K562 (cell line): ENCODE measurements around the gene ADAM8. TPM values are rescaled to one million over a fixed set of nuclear protein-coding genes. Genes with fewer than 3 reads are reported as not detected.

ENCODE experiments used
- ATAC-seq: fragments of 200-7000 bp; cut with Tn5 transposase; 3 replicates; pipeline ENCODE4 v1.9.1; 2020; ENCODE audit warnings: moderate library complexity
- BruUV-seq: library from RNA; stranded (reverse); fragments of 400-500 nt; replicated peaks from 2 replicates; lab custom pipeline; 2021; lab: Mats Ljungman, UMichigan
- CTCF ChIA-PET: fragments of 300-600 bp; formaldehyde crosslinking; extraction: SDS; loops from one replicate; lab custom pipeline; 2021; ENCODE audit warnings: low intra/inter-chr PET ratio; lab: Yijun Ruan, JAX
- POLR2A ChIA-PET: fragments of 300-600, 350-650 bp; sonication (Branson Sonifier 250); formaldehyde crosslinking; extraction: SDS; loops from one replicate; lab custom pipeline; 2021; ENCODE audit warnings: antibody characterized with exemption, inconsistent platforms; lab: Yijun Ruan, JAX
- DNase-seq, 4 experiments: peaks; one replicate each; pipeline versions ENCODE4 v3.0.0 to v3.0.0-alpha.2; 2011 to 2018; ENCODE audit warnings: low spot score in 3 of 4, mixed read lengths in 3 of 4; ENCODE audit errors: extremely low read depth in 1 of 4
- FAIRE-seq: peaks from 2 replicates; lab custom pipeline; 2011; peaks lifted over from hg19 to GRCh38; lab: Jason Lieb, UNC
- H2AFZ ChIP-seq: 2 replicates; pipeline ENCODE4 v1.6.0; 2011; ENCODE audit warnings: low read depth, low read length, control low read depth, inconsistent platforms
- H3K27ac ChIP-seq: fragments of 200-600 bp; 3 replicates; pipeline ENCODE4 v1.8.0; 2011; ENCODE audit warnings: low read depth, mild to moderate bottlenecking, control low read depth, inconsistent platforms, low read length, moderate library complexity, mixed read lengths; ENCODE audit errors: extremely low read depth
- H3K27me3 ChIP-seq, 2 experiments: fragments of 300-600 bp in 1 of 2; 2 replicates in 1 of 2; 3 replicates in 1 of 2; pipeline versions ENCODE4 v1.6.0 to v1.8.0; 2011; ENCODE audit warnings: inconsistent platforms in 2 of 2, low read length in 2 of 2, mild to moderate bottlenecking in 1 of 2, mixed read lengths in 1 of 2, moderate library complexity in 1 of 2; ENCODE audit not compliant: control insufficient read depth in 2 of 2, insufficient read depth in 2 of 2
- H3K36me3 ChIP-seq: fragments of 300-600 bp; 3 replicates; pipeline ENCODE4 v1.8.0; 2011; ENCODE audit warnings: mild to moderate bottlenecking, low read length, inconsistent platforms; ENCODE audit not compliant: control insufficient read depth, insufficient read depth
- H3K4me1 ChIP-seq, 2 experiments: fragments of 200-600 bp in 1 of 2; replicated peaks in 1 of 2; 2 replicates in 1 of 2; 3 replicates in 1 of 2; pipeline versions ENCODE4 v1.5.1 to v1.8.0; 2011; ENCODE audit warnings: inconsistent platforms in 2 of 2, low read length in 2 of 2, mild to moderate bottlenecking in 1 of 2, mixed read lengths in 1 of 2, moderate library complexity in 1 of 2; ENCODE audit not compliant: control insufficient read depth in 2 of 2, insufficient read depth in 2 of 2
- H3K4me2 ChIP-seq: 2 replicates; pipeline ENCODE4 v1.6.1; 2011; ENCODE audit warnings: low read length, control low read depth, inconsistent platforms, mixed read lengths; ENCODE audit not compliant: insufficient read depth
- H3K4me3 ChIP-seq: fragments of 200-600 bp; sonication (generic), shearing (Covaris generic); 2 replicates; pipeline ENCODE4 v1.5.1; 2016; ENCODE audit warnings: control low read depth, inconsistent platforms
- H3K79me2 ChIP-seq: fragments of 200-600 bp; 3 replicates; pipeline ENCODE4 v1.8.0; 2011; ENCODE audit warnings: low read length, inconsistent platforms; ENCODE audit not compliant: control insufficient read depth, insufficient read depth
- H3K9ac ChIP-seq, 2 experiments: 2 replicates each; pipeline versions ENCODE4 v1.6.0 to v1.6.1; 2011; ENCODE audit warnings: low read depth in 2 of 2, low read length in 2 of 2, control low read depth in 1 of 2, inconsistent platforms in 1 of 2, mild to moderate bottlenecking in 1 of 2, mixed read lengths in 1 of 2; ENCODE audit not compliant: insufficient read depth in 1 of 2
- H3K9me1 ChIP-seq: one replicate; pipeline ENCODE4 v1.6.0; 2011; ENCODE audit warnings: inconsistent platforms, mild to moderate bottlenecking, low read length, moderate library complexity; ENCODE audit not compliant: control insufficient read depth, insufficient read depth
- H3K9me3 ChIP-seq: replicated peaks from 2 replicates; pipeline ENCODE4 v1.5.1; 2011; ENCODE audit warnings: low read depth, low read length, inconsistent platforms; ENCODE audit not compliant: control insufficient read depth, insufficient read depth
- H4K20me1 ChIP-seq: replicated peaks from 2 replicates; pipeline ENCODE4 v1.6.1; 2011; ENCODE audit warnings: low read length, inconsistent platforms, mixed read lengths; ENCODE audit not compliant: control insufficient read depth, insufficient read depth
- CBX2 ChIP-seq: fragments of 200-600 bp; sonication (generic); IDR thresholded peaks from one replicate; pipeline ENCODE4 v1.6.1; 2012; ENCODE audit warnings: mild to moderate bottlenecking, low read length, inconsistent platforms; ENCODE audit not compliant: insufficient read depth, poor library complexity, severe bottlenecking
- MIER1 ChIP-seq: fragments of 450-650 bp; IDR thresholded peaks from 2 replicates; pipeline ENCODE4 v1.6.1; 2016; ENCODE audit warnings: antibody characterized with exemption, mild to moderate bottlenecking, low read depth
- MTA2 ChIP-seq: fragments of 450-650 bp; IDR thresholded peaks from 2 replicates; pipeline ENCODE4 v1.6.1; 2016; ENCODE audit warnings: low read depth
- POLR2AphosphoS2 ChIP-seq: IDR thresholded peaks from 2 replicates; pipeline ENCODE4 v1.6.1; 2012; ENCODE audit warnings: low read length, improper control_type of control experiment
- ZNF778 ChIP-seq: fragments of 450-650 bp; formaldehyde crosslinking; IDR thresholded peaks from 2 replicates; pipeline ENCODE4 v1.4.0; 2020; ENCODE audit warnings: mild to moderate bottlenecking, moderate library complexity
- WGBS: fragments of 100-300 bp; shearing (Covaris generic); methylation state at CpG from one replicate; pipeline ENCODE4 v1.1.6; 2016; ENCODE audit warnings: low coverage, mixed read lengths; ENCODE audit not compliant: insufficient coverage; ENCODE audit errors: missing lambda C conversion rate; 5-methylcytosine and 5-hydroxymethylcytosine counted together
- in situ Hi-C: fragments of 300-500 bp; cut with MboI; formaldehyde crosslinking; loops from 4 replicates; pipeline ENCODE4 v1.15.0; 2018; ENCODE audit warnings: inconsistent platforms, mixed read lengths
- intact Hi-C: fragments of 100-400 bp; cut with micrococcal nuclease; formaldehyde crosslinking; loops from 2 replicates; pipeline ENCODE4 v1.14.2; 2022
- polyA plus RNA-seq, 8 experiments: library from polyadenylated mRNA; depleted of rRNA in 4 of 8; stranded (reverse) in 5 of 8; unstranded in 3 of 8; fragments of >200 nt; fragmentation: Nextera tagmentation in 2 of 8; fragmentation: Illumina TruSeq in 1 of 8; extraction: Ambion mirVana in 2 of 8; extraction: Trizol in 1 of 8; gene quantifications; 2 replicates each; pipeline versions ENCODE4 v1.2.1 to v1.2.3, GENCODE V29; 2011 to 2014; ENCODE audit warnings: inconsistent platforms in 1 of 8, missing spikeins in 1 of 8
- total RNA-seq, 7 experiments: library from RNA; depleted of rRNA in 6 of 7; stranded (reverse); fragments of >200 nt in 6 of 7; fragmentation: Illumina TruSeq in 2 of 7; extraction: Trizol in 2 of 7; gene quantifications; 2 replicates each; pipeline versions ENCODE4 v1.2.1 to v1.2.3, GENCODE V29; 2011 to 2021; ENCODE audit warnings: low replicate concordance in 1 of 7
- TF ChIP-seq, protein P1 (sequence below): fragments of 450-650 bp; IDR thresholded peaks from 2 replicates; pipeline ENCODE4 v1.6.1; 2016; ENCODE audit warnings: missing biosample characterization, missing genetic modification characterization
- TF ChIP-seq, protein P2 (sequence below): fragments of 250-450 bp; sonication (Bioruptor Pico); IDR thresholded peaks from 2 replicates; pipeline ENCODE4 v1.4.0; 2020; ENCODE audit warnings: borderline replicate concordance
- TF ChIP-seq, protein P3 (sequence below), 2 experiments: fragments of 450-650 bp in 1 of 2; sonication (generic) in 1 of 2; formaldehyde crosslinking in 1 of 2; IDR thresholded peaks; 2 replicates each; pipeline versions ENCODE4 v1.7.1 to v1.9.0; 2016 to 2022; ENCODE audit warnings: inconsistent platforms in 1 of 2, mild to moderate bottlenecking in 1 of 2, missing genetic modification reagents in 1 of 2

Gene ADAM8
- total and polyA plus RNA-seq, 9 of the 15 experiments (the other 6 are each of a cell fraction or from before 2014, with no cell fraction given), result 0.07 to 7.0 (median 1.1) TPM

DNA sequence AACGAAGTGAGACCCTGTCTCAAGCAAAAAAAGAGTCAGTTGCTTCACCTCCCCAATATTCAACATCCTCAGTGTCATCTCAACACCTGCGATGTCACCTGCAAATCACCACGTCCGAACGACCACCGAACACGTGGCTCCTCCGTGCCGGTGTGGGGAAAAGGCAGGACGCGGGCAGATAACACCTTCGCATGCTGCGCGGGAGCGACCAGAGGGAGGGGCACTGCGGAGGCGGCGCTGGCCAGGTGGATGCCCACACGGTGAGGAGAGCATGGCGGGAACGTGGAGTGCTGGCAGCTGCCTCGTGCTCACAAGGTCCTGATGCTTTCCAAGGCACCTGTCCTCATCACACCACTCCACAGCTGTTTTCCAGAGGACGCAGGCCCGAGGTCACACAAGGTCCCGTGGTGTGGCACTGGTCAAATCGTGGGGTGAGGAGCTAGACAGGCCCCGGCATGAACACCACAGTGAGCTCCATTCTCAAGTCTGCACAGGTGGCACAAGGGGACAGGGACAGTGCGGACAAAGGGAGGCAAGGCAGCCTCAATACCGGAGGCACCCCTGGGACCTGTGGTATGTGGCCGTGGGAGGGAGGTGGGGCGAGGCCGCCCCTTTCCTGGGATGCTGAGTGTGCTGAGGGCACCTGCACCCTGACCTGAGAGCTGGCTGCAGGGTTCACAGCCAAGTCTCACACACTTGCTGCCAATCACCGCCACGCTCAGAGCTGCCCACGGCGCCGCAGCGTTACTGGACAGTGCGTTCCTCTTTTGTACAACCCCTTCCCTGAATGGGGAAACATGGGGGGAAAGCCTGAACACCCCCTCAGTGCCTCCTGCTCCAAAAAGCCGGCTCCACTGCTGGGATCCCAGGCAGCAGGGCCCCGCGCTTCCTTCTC lies 19.0 kb upstream of the ADAM8 start:
- H3K27ac ChIP-seq, result no peak overlapping the region
- no TSS peak for BruUV-seq
- ATAC-seq, result no peak
- 96% methylated on average over 25 of the region's 42 CpGs for WGBS
- no peaks in the 10 kb centered on the region for H3K9me3 ChIP-seq
- no peaks in the 10 kb centered on the region for H3K27me3 ChIP-seq
- no peak for DNase-seq
- FAIRE-seq, result no peak
- H4K20me1 ChIP-seq, result no peaks in the 10 kb centered on the region
- H3K4me2 ChIP-seq, result no peak overlapping the region
- H3K9me1 ChIP-seq, result no peaks in the 10 kb centered on the region
- no peak overlapping the region for H2AFZ ChIP-seq
- intact Hi-C loops (no loop called here), in situ Hi-C loops (no loop called here)
- H3K36me3 ChIP-seq, result peaks cover 80% of the 10 kb centered on the region; the same call in 2 of the 3 replicates
- no peak overlapping the region; a peak in 1 of 4 replicates for H3K9ac ChIP-seq
- ChIA-PET POLR2A (interaction anchor here (0.7 to 1.4 kb wide), 2 partner anchors 9 to 17 kb away, joined by 3 to 4 read pairs; no protein-coding TSS in a partner anchor), CTCF (no interaction called here)
- no peaks in the 10 kb centered on the region for H3K4me1 ChIP-seq
- H3K4me3 ChIP-seq, result no peak overlapping the region
- no peaks in the 10 kb centered on the region for H3K79me2 ChIP-seq
- TF ChIP-seq MIER1, result no peak
- no peak for TF ChIP-seq CBX2
- TF ChIP-seq, protein P1, sequence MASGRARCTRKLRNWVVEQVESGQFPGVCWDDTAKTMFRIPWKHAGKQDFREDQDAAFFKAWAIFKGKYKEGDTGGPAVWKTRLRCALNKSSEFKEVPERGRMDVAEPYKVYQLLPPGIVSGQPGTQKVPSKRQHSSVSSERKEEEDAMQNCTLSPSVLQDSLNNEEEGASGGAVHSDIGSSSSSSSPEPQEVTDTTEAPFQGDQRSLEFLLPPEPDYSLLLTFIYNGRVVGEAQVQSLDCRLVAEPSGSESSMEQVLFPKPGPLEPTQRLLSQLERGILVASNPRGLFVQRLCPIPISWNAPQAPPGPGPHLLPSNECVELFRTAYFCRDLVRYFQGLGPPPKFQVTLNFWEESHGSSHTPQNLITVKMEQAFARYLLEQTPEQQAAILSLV (tag), result no peak
- TF ChIP-seq, protein P2, sequence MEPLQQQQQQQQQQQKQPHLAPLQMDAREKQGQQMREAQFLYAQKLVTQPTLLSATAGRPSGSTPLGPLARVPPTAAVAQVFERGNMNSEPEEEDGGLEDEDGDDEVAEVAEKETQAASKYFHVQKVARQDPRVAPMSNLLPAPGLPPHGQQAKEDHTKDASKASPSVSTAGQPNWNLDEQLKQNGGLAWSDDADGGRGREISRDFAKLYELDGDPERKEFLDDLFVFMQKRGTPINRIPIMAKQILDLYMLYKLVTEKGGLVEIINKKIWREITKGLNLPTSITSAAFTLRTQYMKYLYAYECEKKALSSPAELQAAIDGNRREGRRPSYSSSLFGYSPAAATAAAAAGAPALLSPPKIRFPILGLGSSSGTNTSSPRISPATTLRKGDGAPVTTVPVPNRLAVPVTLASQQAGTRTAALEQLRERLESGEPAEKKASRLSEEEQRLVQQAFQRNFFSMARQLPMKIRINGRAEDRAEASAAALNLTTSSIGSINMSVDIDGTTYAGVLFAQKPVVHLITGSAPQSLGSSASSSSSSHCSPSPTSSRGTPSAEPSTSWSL (CRISPR knock-in tag), result no peak
- TF ChIP-seq, protein P3, sequence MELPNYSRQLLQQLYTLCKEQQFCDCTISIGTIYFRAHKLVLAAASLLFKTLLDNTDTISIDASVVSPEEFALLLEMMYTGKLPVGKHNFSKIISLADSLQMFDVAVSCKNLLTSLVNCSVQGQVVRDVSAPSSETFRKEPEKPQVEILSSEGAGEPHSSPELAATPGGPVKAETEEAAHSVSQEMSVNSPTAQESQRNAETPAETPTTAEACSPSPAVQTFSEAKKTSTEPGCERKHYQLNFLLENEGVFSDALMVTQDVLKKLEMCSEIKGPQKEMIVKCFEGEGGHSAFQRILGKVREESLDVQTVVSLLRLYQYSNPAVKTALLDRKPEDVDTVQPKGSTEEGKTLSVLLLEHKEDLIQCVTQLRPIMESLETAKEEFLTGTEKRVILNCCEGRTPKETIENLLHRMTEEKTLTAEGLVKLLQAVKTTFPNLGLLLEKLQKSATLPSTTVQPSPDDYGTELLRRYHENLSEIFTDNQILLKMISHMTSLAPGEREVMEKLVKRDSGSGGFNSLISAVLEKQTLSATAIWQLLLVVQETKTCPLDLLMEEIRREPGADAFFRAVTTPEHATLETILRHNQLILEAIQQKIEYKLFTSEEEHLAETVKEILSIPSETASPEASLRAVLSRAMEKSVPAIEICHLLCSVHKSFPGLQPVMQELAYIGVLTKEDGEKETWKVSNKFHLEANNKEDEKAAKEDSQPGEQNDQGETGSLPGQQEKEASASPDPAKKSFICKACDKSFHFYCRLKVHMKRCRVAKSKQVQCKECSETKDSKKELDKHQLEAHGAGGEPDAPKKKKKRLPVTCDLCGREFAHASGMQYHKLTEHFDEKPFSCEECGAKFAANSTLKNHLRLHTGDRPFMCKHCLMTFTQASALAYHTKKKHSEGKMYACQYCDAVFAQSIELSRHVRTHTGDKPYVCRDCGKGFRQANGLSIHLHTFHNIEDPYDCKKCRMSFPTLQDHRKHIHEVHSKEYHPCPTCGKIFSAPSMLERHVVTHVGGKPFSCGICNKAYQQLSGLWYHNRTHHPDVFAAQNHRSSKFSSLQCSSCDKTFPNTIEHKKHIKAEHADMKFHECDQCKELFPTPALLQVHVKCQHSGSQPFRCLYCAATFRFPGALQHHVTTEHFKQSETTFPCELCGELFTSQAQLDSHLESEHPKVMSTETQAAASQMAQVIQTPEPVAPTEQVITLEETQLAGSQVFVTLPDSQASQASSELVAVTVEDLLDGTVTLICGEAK (IDR thresholded peaks at IDR 0.05), result no peak
- TF ChIP-seq, protein P3 (CRISPR knock-in tag; IDR thresholded peaks at IDR 0.05), result no peak
- no peak for TF ChIP-seq MTA2
- TF ChIP-seq ZNF778, result no peak
- no peak for TF ChIP-seq POLR2AphosphoS2
